Renal cortex interstitium (tissue), 15 donors: ENCODE data around the gene RAE1. TPM values are rescaled to one million over a fixed set of nuclear protein-coding genes. Genes with fewer than 3 reads are reported as not detected.

Source experiments
- DNase-seq, 11 donors: peaks; one replicate each; pipeline ENCODE4 v3.0.0-alpha.2; 2013; ENCODE audit warnings: low read depth in 9 of 11, low spot score in 4 of 11; ENCODE audit errors: extremely low read depth in 1 of 11
- long read RNA-seq, 16 experiments: transcript quantifications; one replicate each; lab custom pipeline, GENCODE V29; 2026
- polyA plus RNA-seq, 3 donors: library from polyadenylated mRNA; unstranded; fragments of 120-200 nt; gene quantifications; one replicate each; pipeline ENCODE4 v1.2.1, GENCODE V29; 2013; ENCODE audit not compliant: insufficient read length in 3 of 3

Gene RAE1, protein sequence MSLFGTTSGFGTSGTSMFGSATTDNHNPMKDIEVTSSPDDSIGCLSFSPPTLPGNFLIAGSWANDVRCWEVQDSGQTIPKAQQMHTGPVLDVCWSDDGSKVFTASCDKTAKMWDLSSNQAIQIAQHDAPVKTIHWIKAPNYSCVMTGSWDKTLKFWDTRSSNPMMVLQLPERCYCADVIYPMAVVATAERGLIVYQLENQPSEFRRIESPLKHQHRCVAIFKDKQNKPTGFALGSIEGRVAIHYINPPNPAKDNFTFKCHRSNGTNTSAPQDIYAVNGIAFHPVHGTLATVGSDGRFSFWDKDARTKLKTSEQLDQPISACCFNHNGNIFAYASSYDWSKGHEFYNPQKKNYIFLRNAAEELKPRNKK
- polyA plus RNA-seq, result 10 to 100 TPM; 55.7 to 63.6 (median 60.7) TPM
- long read RNA-seq, donor 1, transcript RAE1-203 (12 exons, 2,639 nt), result major isoform, 14 of 20 reads
- long read RNA-seq, donor 1, partial matches to known transcripts, result 5 of 20 reads
- long read RNA-seq, donor 1, other reads (novel, unspliced or antisense), result 0 of 20 reads
- long read RNA-seq, donor 2, transcript RAE1-203 (12 exons, 2,639 nt), result major isoform, 14 of 21 reads
- long read RNA-seq, donor 2, partial matches to known transcripts, result 5 of 21 reads
- long read RNA-seq, donor 2, other reads (novel, unspliced or antisense), result 0 of 21 reads
- long read RNA-seq, donor 3, transcript RAE1-203 (12 exons, 2,639 nt), result major isoform, 37 of 57 reads
- long read RNA-seq, donor 3, partial matches to known transcripts, result 16 of 57 reads
- long read RNA-seq, donor 3, other reads (novel, unspliced or antisense), result 0 of 57 reads
- long read RNA-seq, donor 4, transcript RAE1-203 (12 exons, 2,639 nt), result major isoform, 17 of 21 reads
- long read RNA-seq, donor 4, partial matches to known transcripts, result 0 of 21 reads
- long read RNA-seq, donor 4, other reads (novel, unspliced or antisense), result 0 of 21 reads
- long read RNA-seq, donor 5, transcript RAE1-203 (12 exons, 2,639 nt), result major isoform, 24 of 44 reads
- long read RNA-seq, donor 5, partial matches to known transcripts, result 16 of 44 reads
- long read RNA-seq, donor 5, other reads (novel, unspliced or antisense), result 0 of 44 reads
- long read RNA-seq, donor 6, transcript RAE1-203 (12 exons, 2,639 nt), result major isoform, 13 of 19 reads
- long read RNA-seq, donor 6, partial matches to known transcripts, result 5 of 19 reads
- long read RNA-seq, donor 6, other reads (novel, unspliced or antisense), result 0 of 19 reads
- long read RNA-seq, donor 7, transcript RAE1-203 (12 exons, 2,639 nt), result major isoform, 20 of 22 reads
- long read RNA-seq, donor 7, partial matches to known transcripts, result 0 of 22 reads
- long read RNA-seq, donor 7, other reads (novel, unspliced or antisense), result 0 of 22 reads
- long read RNA-seq, donor 8, transcript RAE1-203 (12 exons, 2,639 nt), result major isoform, 40 of 56 reads
- long read RNA-seq, donor 8, partial matches to known transcripts, result 11 of 56 reads
- long read RNA-seq, donor 8, other reads (novel, unspliced or antisense), result 0 of 56 reads
- long read RNA-seq, donor 9, transcript RAE1-203 (12 exons, 2,639 nt), result major isoform, 13 of 19 reads
- long read RNA-seq, donor 9, partial matches to known transcripts, result 6 of 19 reads
- long read RNA-seq, donor 9, other reads (novel, unspliced or antisense), result 0 of 19 reads
- long read RNA-seq, donor 10, transcript RAE1-203 (12 exons, 2,639 nt), result major isoform, 17 of 33 reads
- long read RNA-seq, donor 10, partial matches to known transcripts, result 13 of 33 reads
- long read RNA-seq, donor 10, other reads (novel, unspliced or antisense), result 0 of 33 reads
- long read RNA-seq, donor 11, transcript RAE1-203 (12 exons, 2,639 nt), result major isoform, 19 of 20 reads
- long read RNA-seq, donor 11, partial matches to known transcripts, result 0 of 20 reads
- long read RNA-seq, donor 11, other reads (novel, unspliced or antisense), result 0 of 20 reads
- long read RNA-seq, donor 12, transcript RAE1-203 (12 exons, 2,639 nt), result major isoform, 10 of 14 reads
- long read RNA-seq, donor 12, partial matches to known transcripts, result 0 of 14 reads
- long read RNA-seq, donor 12, other reads (novel, unspliced or antisense), result 0 of 14 reads
- long read RNA-seq, donor 13, transcript RAE1-203 (12 exons, 2,639 nt), result major isoform, 41 of 64 reads
- long read RNA-seq, donor 13, partial matches to known transcripts, result 19 of 64 reads
- long read RNA-seq, donor 13, other reads (novel, unspliced or antisense), result 0 of 64 reads
- long read RNA-seq, donor 14, transcript RAE1-203 (12 exons, 2,639 nt), result major isoform, 18 of 27 reads
- long read RNA-seq, donor 14, partial matches to known transcripts, result 6 of 27 reads
- long read RNA-seq, donor 14, other reads (novel, unspliced or antisense), result 0 of 27 reads
- long read RNA-seq, donor 15, transcript RAE1-203 (12 exons, 2,639 nt), result major isoform, 11 of 13 reads
- long read RNA-seq, donor 15, partial matches to known transcripts, result 0 of 13 reads
- long read RNA-seq, donor 15, other reads (novel, unspliced or antisense), result 0 of 13 reads
- long read RNA-seq, donor 16, transcript RAE1-203 (12 exons, 2,639 nt), result major isoform, 51 of 109 reads
- long read RNA-seq, donor 16, transcript RAE1-207 (3 exons, 3,251 nt), result minor isoform, 5 of 109 reads
- long read RNA-seq, donor 16, partial matches to known transcripts, result 49 of 109 reads
- long read RNA-seq, donor 16, other reads (novel, unspliced or antisense), result 0 of 109 reads

DNA sequence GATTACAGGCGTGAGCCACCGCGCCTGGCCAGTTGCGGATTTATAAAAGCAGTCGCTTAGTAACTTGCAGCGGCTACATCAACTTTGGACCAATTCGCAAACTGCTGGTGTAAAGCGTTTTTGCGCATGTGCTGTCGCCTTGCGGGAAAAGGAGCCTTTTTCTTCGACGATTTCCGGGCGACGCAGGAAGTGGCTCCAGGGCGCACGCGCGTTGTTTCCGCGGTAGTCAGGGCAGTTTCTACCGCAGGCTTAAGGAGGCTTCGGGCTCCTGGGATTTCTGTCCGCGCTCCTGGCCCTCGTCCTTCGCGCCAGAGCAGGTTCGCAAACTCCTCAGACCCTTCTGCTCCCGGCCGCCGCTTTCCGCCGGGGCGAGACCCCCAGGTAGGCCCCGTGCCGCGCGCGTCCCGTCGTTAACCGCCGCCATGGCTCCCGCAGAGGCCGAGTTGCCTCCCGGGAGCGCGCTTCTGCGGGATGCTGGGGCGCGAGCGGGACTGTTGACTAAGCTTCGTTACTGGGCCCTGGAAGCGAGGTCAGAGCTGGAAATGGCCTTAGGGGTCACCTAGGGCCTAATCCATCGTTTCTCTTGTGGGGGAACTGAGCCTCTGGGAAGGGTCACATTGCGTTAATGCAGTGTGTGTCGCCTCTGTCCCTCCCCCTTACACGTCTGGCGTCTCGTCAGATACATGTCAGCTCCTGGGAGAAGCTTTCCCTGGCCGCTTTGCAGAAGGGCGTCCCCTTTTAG lies at the start of gene RAE1:
Gene RAE1 (plus strand): TSS at position 214 of the 742 bp plus-strand sequence. CDS start 2,784 bp downstream, outside the sequence.
- DNase-seq, result peak; percentile 82 to 93 (median 90)

DNA sequence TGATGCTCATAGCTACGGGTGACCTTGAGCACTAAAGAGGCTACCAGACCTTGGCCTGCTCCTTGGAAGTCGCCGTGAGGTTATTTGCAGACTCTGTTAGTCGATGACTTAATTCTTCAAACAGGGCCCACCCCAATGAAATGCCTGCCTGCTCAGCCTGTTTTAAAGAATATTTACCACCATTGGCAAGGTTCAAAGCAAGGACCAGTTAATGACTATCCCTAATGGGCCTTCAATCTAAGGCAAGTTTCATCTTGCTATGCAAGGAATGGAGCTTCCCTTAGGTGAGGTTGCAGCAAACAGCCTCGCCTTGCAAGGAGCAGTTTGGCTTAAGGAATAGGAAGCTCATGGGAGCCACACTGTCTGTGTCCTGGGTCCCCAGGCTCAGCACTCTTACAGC lies 44.3 kb upstream of the RAE1 start:
- no peak for DNase-seq

DNA sequence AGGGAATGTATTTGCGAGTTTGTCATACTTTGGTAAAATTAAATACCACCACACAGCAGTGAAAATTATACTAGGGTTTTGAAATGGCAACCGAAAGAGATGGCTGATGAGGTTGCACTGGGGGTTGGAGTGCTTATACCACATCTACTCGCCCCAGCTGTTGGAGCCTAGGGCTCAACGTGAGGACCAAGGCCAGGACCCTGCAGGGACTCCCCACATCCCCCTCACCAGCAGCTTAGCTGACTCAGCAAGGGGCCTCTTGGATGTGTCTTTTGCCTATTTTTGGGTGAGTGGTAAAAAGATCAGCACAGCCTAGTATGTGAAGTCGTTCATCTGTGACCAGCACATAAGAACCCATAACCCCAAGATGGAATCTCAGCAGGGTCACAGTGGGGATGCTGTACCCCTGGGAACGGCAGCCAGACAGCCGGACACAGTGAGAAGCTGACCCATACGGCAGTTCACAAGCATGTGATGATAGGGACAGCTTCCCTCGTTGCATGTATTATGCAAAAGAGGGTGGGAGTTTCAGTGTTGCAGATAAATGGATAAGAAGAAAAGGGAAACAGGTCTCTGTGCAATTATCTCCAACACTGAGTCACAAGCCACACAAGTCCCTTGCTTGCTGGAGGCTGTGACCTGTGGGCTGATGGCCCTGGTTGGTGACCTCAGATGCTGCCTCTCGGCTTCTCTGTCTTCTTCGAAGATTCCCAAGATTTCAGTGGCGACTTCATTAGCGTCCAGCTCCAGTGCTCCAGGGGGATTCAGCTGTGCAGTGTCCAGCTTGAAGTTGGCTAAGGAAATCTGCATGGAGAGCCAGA lies 42.4 kb upstream of the RAE1 start:
- DNase-seq, result no peak

DNA sequence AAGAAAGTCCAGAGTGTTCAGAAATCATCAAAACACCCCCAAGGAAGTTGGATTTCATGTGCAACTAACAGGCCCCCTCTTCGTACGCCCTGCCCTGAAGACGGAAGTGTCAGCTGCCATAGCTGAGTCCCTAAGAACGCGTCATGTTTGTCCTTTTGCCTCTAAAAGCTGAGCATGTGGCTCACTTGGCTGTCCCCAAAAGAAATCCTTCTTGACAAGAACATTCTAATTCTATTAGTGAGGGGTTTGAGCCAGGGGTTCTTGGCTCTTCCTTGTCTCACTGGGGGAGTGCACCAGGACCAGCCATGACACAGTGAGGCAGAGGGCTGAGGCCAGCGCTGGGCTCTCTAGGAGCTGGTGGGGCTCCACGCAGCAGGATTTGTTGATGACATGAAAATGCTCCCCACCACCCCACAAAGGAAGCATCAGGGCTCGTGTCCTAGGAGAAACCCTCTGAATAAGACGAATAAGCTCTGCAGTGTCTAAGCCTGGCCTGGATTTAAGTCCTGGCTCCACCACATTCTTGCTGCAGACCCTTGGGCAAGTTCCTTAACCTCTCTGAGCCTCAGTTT lies 41.4 kb upstream of the RAE1 start:
- DNase-seq, result no peak

DNA sequence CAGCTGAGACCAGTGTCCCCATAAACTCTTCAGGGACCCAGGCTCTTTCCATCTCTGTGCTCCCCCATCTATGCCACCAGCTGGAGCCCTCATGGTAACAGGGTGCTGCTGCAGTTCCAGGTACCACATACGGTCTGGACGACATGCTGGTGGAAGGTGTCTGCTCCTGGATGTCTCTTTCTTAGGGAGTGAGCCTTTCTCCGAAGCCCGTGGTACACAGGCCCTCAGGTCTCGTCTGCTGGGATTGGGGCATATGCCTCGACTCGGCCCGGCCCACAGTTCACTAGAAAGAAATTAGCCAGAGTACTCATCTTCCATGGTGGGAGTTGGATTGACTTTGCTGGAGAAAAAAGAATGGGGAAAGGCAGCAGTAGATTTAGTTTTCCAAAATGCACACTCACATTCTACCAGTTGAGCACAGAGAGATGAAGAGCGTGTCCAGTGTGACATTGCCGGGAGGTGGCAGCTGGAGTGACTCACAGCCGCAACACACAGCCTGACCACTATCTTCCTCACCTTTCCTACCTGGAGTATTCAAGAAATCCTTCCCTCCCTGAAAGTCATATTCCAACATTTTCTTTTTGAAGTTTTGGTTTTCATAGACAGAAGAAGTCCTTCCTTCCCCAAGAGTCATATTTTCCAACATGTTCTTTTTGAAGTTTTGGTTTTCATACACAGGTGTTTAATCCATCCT lies 40.1 kb upstream of the RAE1 start:
- DNase-seq, result no peak

DNA sequence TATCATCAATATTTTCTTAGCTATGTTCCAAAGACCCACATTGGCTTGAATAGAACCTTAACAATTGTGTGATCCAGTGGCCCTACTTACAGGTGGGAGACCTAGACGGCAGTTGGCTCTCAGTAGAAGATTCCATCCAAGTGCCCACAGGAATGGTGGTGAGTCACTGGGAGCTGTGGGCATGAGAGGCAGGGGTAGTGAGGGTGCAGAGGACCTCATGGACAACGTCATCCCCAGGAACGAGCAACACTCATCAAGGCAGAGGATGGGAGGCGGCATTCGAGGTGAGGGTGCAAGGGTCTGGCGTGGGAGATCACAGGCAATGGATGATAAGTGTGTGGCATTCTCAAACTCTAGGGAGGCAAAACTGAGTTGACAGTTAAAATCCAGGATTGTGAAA lies 38.9 kb upstream of the RAE1 start:
- DNase-seq, result no peak

DNA sequence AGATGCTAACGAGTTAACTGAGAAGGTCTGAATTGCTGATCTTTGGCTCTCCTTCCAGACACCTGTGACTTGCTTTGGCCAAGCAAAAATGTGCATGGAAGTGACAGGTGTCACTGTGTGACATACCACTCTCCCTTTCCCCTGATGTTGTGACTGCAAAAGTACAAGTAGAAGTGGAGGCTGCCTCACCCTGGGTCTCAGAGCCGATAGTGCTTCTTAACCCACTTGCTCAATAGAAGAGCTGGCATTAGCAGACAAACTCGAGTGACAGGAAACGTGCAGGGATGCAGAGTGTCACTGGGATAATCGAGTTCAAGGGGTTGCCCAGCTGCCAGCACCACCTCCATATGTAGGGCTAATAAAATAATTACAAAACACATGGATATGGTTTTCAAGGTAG lies 37.8 kb upstream of the RAE1 start:
- DNase-seq, result no peak

DNA sequence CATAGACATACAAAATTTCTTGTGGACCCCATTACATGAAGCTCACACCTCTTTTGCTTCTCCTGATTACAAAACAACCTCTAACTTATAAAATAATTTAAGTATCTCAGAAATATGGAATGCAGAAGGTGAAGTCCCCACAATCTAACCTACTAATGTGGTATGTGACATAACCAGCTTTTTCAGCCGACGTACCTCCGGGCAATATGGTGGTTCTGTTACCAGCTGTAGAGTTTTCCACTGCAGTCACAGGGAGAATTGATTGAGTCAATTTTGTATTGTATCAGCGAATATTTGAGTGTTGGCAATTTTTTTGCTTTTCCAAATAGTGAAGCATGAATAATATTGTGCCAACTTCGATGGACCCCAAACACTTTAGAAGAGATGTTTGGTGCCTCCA lies 37.1 kb upstream of the RAE1 start:
- no peak for DNase-seq

DNA sequence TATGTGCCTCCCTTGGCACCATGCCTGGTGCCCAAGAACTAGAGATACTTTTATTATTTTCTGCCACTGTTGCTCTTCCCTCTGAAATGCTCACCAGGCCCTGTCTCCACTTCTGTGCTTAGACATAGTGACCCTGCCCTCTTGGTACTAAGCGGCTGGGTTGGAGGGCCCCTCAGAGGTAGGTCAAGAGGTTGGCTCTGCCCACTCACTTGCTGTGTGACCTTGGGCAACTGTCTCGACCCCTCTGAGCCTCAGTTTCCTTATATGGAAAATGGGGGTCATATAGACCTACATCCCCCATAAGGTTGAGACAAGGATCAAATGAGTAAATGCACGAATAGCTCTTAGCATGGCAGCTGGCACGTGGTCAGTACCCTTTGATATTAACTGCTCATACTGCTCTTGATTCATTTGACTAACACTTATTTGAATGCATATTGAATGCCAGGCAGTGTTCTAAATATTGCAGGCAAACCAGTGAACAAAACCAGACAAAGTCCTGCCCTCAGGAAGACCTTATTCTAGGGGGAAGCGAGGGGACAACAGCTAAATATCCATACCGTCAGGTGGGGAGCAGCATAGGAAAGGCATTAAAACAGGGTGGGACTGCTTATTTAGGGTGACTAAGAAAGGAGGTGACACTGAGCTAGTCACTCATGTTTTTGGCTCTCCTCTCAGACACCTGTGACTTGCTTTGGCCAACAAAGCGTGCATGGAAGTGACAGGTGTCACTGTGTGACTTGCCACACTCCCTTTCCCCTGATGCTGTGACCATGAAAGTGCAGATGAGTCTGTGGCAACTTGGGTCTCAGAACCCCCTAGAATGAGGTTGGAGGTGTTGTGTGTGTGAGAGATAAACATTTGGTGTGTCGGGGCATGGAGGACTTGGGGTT lies 35.7 kb upstream of the RAE1 start:
- no peak for DNase-seq

DNA sequence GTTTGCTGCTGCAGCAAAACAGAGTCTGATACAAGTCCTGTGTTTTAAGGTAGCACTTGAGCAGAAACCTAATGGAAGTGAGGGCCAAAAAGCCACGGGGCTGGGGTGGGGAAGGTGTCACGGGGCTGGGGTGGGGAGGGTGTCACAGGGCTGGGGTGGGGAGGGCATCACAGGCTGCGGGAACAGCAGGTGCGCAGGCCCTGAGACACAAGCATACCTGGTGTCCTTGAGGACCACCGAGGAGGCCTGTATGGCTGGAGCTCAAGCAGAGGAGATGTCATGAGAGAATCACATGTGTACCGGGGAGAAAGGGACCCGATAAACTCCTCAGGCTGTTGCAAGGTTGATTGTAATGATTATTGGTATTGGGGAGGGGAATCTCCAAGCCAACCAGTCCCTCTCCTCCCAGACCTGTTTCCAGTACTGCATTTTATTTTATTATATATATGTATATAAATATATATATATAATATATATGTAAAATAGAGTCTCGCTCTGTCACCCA lies 35.0 kb upstream of the RAE1 start:
- no peak for DNase-seq

DNA sequence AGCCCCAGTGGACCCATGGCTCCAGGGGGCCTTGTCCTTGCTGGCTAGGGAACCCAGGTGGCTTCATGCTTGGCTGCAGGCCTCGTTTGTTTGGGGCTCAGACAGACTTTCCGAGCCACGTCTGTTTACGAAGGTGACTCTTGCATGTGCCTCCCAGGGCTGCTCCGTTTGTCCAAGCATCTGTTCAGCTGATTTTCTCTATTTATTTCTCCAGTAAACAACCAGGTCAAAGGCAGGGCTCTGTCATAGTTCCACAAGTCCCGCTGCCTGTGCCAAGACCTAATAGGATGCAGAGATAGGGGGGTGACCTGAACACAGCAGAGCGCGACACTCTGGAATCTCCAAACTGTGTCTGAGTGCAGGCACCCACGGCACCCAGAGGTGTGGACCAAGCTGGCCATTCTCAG lies 34.3 kb upstream of the RAE1 start:
- DNase-seq, result no peak

DNA sequence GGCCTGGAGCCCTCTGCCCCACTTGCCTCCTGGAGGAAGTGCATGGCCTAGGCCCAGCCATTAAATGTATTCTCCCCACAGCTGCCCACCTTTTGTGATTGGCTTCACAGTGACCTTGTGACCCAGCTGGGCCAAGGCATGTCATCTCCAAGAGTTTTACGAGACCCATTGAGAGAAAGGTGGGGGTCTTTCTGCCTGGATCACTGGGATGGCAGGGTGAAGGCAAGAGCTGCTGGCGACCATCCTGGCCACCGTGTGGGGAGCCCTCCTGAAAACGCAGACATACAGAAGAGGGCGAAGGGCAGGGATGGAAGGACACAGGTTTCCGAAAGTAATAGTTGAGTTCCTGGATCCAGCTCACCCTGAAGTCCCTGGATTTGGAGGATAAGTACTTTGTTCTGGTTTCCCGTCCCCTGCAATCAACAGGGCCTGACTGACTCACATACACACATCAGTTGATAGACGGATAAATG lies 33.7 kb upstream of the RAE1 start:
- no peak for DNase-seq
